Measurements from ENCODE around the gene ANKRD55. TPM values are rescaled to one million over a fixed set of nuclear protein-coding genes. Genes with fewer than 3 reads are reported as not detected.
"Not testable (repeated sequence)": the region's sequence is repeated elsewhere in the genome, so short reads cannot be mapped to it uniquely, and the experiment has no call there.

Gene ANKRD55
- total RNA-seq, 1 donor from 2014 or later = not detected

DNA sequence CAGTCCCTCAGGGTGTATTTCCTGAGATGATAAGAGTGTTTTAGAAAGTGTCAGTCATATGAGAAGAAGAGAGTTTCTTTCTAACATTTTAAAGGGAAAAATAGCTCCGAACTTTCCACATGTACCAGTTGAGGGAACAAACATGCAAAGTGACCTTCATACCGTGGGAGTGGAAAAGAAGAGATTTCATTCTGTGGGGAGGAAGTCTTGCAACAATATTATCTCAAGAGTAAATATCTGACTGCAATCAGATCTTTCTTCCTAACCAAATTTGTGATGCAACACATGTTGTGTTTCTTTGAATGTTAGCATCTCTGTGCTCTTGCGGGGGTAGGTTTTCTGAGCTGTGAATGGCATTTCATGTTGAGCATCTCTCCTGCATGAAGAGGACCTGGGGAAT is 30.6 kb downstream of the ANKRD55 start:
- TF ChIP-seq, protein P1, sequence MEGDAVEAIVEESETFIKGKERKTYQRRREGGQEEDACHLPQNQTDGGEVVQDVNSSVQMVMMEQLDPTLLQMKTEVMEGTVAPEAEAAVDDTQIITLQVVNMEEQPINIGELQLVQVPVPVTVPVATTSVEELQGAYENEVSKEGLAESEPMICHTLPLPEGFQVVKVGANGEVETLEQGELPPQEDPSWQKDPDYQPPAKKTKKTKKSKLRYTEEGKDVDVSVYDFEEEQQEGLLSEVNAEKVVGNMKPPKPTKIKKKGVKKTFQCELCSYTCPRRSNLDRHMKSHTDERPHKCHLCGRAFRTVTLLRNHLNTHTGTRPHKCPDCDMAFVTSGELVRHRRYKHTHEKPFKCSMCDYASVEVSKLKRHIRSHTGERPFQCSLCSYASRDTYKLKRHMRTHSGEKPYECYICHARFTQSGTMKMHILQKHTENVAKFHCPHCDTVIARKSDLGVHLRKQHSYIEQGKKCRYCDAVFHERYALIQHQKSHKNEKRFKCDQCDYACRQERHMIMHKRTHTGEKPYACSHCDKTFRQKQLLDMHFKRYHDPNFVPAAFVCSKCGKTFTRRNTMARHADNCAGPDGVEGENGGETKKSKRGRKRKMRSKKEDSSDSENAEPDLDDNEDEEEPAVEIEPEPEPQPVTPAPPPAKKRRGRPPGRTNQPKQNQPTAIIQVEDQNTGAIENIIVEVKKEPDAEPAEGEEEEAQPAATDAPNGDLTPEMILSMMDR (conservative IDR thresholded peaks at IDR 0.05) = no peak
- H3K36me3 Mint-ChIP-seq = no peaks in the 10 kb centered on the region
- no peak overlapping the region for H3K4me3 Mint-ChIP-seq
- no peaks in the 10 kb centered on the region for H3K27me3 Mint-ChIP-seq
- no peak for DNase-seq (ENCODE audit: extremely low spot score, unreplicated experiment)
- peaks cover 4% of the 10 kb centered on the region for H3K4me1 Mint-ChIP-seq (ENCODE audit: unreplicated experiment)
- no peak overlapping the region for H3K27ac Mint-ChIP-seq
- no peaks in the 10 kb centered on the region for H3K9me3 Mint-ChIP-seq

DNA sequence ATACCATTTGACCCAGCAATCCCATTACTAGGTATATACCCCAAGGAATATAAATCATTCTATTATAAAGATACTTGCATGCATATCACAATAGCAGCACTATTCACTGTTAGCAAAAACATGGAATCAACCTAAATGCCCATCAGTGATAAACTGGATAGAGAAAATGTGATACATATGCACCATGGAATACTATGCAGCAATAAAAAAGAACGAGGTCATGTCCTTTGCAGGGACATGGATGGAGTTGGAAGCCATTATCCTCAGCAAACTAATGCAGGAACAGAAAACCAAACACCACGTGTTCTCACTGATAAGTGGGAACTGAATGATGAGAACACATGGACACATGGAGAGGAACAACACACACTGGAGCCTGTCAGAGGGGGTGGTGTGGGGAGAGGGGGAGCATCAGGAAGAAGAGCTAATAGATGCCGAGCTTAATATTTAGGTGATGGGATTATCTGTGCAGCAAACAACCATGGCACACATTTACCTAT is 31.3 kb downstream of the ANKRD55 start:
- not testable (repeated sequence) for H3K27ac Mint-ChIP-seq; H3K27me3 Mint-ChIP-seq; H3K9me3 Mint-ChIP-seq; H3K4me1 Mint-ChIP-seq (ENCODE audit: unreplicated experiment); H3K4me3 Mint-ChIP-seq; DNase-seq (ENCODE audit: extremely low spot score, unreplicated experiment); H3K36me3 Mint-ChIP-seq

DNA sequence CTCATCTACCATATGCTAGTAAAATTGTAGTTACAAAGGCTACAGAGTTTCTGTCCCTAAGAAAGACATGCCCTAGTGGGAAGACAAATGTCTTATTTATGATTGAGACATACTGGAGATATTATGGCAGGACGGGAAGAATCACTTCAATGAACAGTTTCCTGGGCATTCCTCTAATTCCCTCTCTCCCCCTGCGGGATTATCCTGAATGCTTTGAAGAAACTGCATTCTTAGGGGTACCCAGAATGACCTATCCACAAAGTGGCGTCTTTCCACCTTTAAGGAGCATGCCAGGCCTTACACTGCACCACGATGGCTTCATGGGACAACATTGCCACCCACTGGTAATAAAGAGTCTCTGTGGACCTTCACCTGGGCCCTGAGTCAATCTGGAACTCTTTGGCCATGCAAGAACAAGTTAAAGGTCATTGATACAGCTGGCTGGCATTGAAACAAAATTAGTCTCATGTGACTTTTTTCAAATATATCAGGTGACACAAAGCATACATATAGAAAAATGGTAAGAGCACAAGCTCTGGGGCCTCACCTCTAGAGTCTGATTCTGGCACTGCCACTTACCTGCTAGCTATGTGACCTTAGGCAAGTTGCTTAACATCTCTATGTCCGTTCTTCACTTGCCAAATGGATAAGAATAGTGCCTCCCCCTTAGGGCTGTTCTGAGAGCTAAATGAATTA is 32.0 kb downstream of the ANKRD55 start:
- Mint-ChIP-seq H3K27ac (no peak overlapping the region), H3K36me3 (no peaks in the 10 kb centered on the region), H3K27me3 (no peaks in the 10 kb centered on the region), H3K9me3 (no peaks in the 10 kb centered on the region), H3K4me1 (ENCODE audit: unreplicated experiment) (peaks cover 4% of the 10 kb centered on the region), H3K4me3 (no peak overlapping the region)
- no peak for DNase-seq (ENCODE audit: extremely low spot score, unreplicated experiment)
- TF ChIP-seq, protein P1 (conservative IDR thresholded peaks at IDR 0.05) = peak; percentile 77

DNA sequence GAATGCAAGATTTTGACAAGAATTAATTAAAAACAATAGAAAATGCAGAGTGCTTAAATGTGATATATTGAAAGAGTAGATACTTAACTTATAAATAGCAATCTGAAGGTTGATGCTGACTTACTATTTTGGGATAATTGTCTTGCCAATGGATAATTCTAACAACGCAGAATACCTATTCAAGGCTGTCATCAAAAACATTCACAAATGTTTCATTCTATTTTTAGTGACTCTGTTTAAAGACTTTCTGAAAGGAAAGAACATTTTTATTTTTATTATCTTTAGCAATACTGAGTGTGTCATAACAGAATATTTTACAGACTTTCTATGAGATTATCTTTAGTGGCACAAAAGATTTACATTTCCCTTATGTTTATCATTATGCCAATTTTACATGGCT is 38.1 kb downstream of the ANKRD55 start:
- H3K4me1 Mint-ChIP-seq (ENCODE audit: unreplicated experiment) = no peaks in the 10 kb centered on the region
- no peaks in the 10 kb centered on the region for H3K27me3 Mint-ChIP-seq
- no peak overlapping the region for H3K4me3 Mint-ChIP-seq
- no peak for DNase-seq (ENCODE audit: extremely low spot score, unreplicated experiment)
- TF ChIP-seq, protein P1 (conservative IDR thresholded peaks at IDR 0.05) = no peak
- no peak overlapping the region for H3K27ac Mint-ChIP-seq
- no peaks in the 10 kb centered on the region for H3K9me3 Mint-ChIP-seq
- no peaks in the 10 kb centered on the region for H3K36me3 Mint-ChIP-seq

DNA sequence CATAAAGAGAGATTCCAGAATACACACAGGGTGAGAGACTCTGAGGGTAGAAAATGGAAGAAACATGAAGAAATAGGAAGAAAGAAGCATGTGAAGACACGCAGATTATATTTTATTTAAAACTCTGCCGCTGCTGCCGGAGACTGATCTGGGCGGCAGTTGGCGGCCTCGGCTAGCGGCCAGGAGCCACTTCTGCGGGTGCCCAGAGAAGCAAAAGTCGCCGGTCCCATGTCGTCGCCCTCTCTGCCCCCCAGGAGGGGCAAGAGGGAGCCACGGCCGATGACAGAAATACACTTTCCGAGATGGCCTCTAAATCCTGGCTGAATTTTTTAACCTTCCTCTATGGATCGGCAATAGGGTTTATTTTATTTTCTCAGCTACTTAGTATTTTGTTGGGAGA is 40.9 kb downstream of the ANKRD55 start:
- Mint-ChIP-seq H3K36me3 (no peaks in the 10 kb centered on the region), H3K27me3 (no peaks in the 10 kb centered on the region), H3K9me3 (peaks cover 5% of the 10 kb centered on the region), H3K27ac (no peak overlapping the region), H3K4me3 (no peak overlapping the region), H3K4me1 (ENCODE audit: unreplicated experiment) (no peaks in the 10 kb centered on the region)
- no peak for DNase-seq (ENCODE audit: extremely low spot score, unreplicated experiment)
- TF ChIP-seq, protein P1 (conservative IDR thresholded peaks at IDR 0.05) = no peak

DNA sequence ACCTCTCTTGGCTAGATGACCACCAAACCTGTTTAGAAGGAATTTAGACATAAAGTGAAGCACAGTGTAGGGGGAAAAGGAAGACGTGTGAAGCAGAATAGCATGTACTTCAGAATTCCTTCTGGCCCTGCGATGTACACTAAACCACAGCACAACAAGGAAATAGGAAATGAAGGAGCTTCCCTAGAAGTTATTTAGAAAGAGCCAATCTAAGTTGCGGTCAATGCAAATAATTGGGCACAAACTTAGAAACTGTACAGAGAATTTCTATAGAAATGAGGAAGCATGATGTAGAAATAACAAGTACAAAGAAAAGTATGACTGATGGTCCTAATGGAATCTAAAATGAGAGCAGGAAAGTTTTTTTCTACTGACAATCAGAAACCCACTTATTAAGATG is 41.5 kb downstream of the ANKRD55 start:
- TF ChIP-seq, protein P1 (conservative IDR thresholded peaks at IDR 0.05) = no peak
- no peak for DNase-seq (ENCODE audit: extremely low spot score, unreplicated experiment)
- peaks cover 5% of the 10 kb centered on the region for H3K9me3 Mint-ChIP-seq
- no peak overlapping the region for H3K27ac Mint-ChIP-seq
- H3K36me3 Mint-ChIP-seq = no peaks in the 10 kb centered on the region
- H3K4me3 Mint-ChIP-seq = no peak overlapping the region
- no peaks in the 10 kb centered on the region for H3K27me3 Mint-ChIP-seq
- no peaks in the 10 kb centered on the region for H3K4me1 Mint-ChIP-seq (ENCODE audit: unreplicated experiment)

All from type B pancreatic cell (in vitro differentiated cells).